ENCODE measurements around the gene PLSCR5. TPM values are rescaled to one million over a fixed set of nuclear protein-coding genes. Genes with fewer than 3 reads are reported as not detected.

PLSCR5 gene
- polyA plus RNA-seq, 1 experiment: not detected

- no peak for DNase-seq (ENCODE audit: low read depth)
- POLR2A ChIA-PET: no interaction called here
- Histone ChIP-seq H3K4me3 (ENCODE audit: low read depth, low read length) (no peak overlapping the region), H3K36me3 (ENCODE audit: control insufficient read depth, insufficient read depth, low read length) (no peaks in the 10 kb centered on the region), H3K27me3 (ENCODE audit: control insufficient read depth, insufficient read depth, low read length) (no peaks in the 10 kb centered on the region)
- TF ChIP-seq, protein P1, sequence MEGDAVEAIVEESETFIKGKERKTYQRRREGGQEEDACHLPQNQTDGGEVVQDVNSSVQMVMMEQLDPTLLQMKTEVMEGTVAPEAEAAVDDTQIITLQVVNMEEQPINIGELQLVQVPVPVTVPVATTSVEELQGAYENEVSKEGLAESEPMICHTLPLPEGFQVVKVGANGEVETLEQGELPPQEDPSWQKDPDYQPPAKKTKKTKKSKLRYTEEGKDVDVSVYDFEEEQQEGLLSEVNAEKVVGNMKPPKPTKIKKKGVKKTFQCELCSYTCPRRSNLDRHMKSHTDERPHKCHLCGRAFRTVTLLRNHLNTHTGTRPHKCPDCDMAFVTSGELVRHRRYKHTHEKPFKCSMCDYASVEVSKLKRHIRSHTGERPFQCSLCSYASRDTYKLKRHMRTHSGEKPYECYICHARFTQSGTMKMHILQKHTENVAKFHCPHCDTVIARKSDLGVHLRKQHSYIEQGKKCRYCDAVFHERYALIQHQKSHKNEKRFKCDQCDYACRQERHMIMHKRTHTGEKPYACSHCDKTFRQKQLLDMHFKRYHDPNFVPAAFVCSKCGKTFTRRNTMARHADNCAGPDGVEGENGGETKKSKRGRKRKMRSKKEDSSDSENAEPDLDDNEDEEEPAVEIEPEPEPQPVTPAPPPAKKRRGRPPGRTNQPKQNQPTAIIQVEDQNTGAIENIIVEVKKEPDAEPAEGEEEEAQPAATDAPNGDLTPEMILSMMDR (IDR thresholded peaks at IDR 0.05; ENCODE audit: insufficient read depth, low read depth, low read length): peak; percentile 56
- CTCF ChIA-PET: interaction anchor here (0.5 to 3.0 kb wide), 6 partner anchors 9 to 1350 kb away, joined by 3 to 11 read pairs (median 4); no protein-coding TSS in a partner anchor
Observed at GRCh38 chr3:146589899-146590508, 15.1 kb downstream of the PLSCR5 start.

- POLR2A ChIA-PET: no interaction called here
- CTCF ChIA-PET: no interaction called here
- TF ChIP-seq, protein P1 (IDR thresholded peaks at IDR 0.05; ENCODE audit: insufficient read depth, low read depth, low read length): no peak
- Histone ChIP-seq H3K36me3 (ENCODE audit: control insufficient read depth, insufficient read depth, low read length) (no peaks in the 10 kb centered on the region), H3K27me3 (ENCODE audit: control insufficient read depth, insufficient read depth, low read length) (no peaks in the 10 kb centered on the region), H3K4me3 (ENCODE audit: low read depth, low read length) (no peak overlapping the region)
- no peak for DNase-seq (ENCODE audit: low read depth)
Observed at GRCh38 chr3:146585156-146585555, 20.0 kb downstream of the PLSCR5 start.

DNA sequence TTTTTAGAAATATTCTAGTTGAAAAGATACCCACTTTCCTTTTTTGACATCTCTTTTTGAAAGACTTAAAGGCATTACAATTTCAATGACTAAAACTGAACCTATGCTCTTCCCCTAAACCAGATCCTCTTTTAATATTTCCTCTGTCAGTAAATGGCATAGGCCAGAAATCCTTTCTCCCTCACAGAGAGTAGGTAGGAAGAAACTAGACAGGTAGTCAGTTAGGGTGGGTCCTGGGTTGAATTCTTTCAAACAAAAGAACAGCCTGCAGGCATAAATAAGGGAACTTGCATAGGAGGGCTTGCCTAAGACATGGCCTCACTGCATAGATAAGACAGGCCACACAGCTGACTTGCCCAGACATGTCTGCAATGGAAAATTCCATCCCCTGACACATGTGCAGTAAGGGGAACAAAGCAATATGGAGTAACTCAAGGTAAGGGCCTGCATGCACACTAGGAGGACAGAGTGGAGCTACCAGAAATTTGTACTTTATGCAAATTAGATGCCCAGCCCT is 23.1 kb downstream of the PLSCR5 start:
- H3K27me3 ChIP-seq (ENCODE audit: control insufficient read depth, insufficient read depth, low read length): no peaks in the 10 kb centered on the region
- ChIA-PET CTCF (interaction anchor here (1.1 to 1.5 kb wide), 3 partner anchors 9 to 21 kb away, joined by 3 read pairs; no protein-coding TSS in a partner anchor), POLR2A (no interaction called here)
- TF ChIP-seq, protein P1 (IDR thresholded peaks at IDR 0.05; ENCODE audit: insufficient read depth, low read depth, low read length): no peak
- no peak overlapping the region for H3K4me3 ChIP-seq (ENCODE audit: low read depth, low read length)
- no peaks in the 10 kb centered on the region for H3K36me3 ChIP-seq (ENCODE audit: control insufficient read depth, insufficient read depth, low read length)
- no peak for DNase-seq (ENCODE audit: low read depth)

GRCh38 chr3:146581080-146581601 is 24.0 kb downstream of the PLSCR5 start:
- no peaks in the 10 kb centered on the region for H3K36me3 ChIP-seq (ENCODE audit: control insufficient read depth, insufficient read depth, low read length)
- no peak overlapping the region for H3K4me3 ChIP-seq (ENCODE audit: low read depth, low read length)
- TF ChIP-seq, protein P1 (IDR thresholded peaks at IDR 0.05; ENCODE audit: insufficient read depth, low read depth, low read length): no peak
- ChIA-PET CTCF (interaction anchor here (1.0 to 1.5 kb wide), 5 partner anchors 10 to 391 kb away, joined by 3 to 4 read pairs (median 3); no protein-coding TSS in a partner anchor), POLR2A (no interaction called here)
- no peak for DNase-seq (ENCODE audit: low read depth)
- no peaks in the 10 kb centered on the region for H3K27me3 ChIP-seq (ENCODE audit: control insufficient read depth, insufficient read depth, low read length)

DNA sequence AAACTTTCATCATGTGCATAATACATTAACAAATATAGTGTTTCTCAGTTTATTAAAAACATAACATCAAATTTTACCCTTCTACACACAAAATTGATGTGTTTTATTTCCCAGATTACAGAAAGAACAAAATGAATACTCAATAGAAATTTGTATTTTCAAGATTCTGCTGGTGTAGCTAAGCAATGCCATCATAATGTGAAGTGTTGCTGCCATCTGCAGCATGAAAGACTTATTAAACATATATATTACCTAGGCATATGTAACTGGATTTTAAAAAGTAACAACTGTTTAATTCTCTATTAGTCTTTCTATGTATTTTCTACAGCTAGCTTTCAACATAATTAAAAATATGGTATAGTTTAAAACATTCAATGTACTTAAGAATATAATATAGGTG is 27.5 kb downstream of the PLSCR5 start:
- no peak overlapping the region for H3K4me3 ChIP-seq (ENCODE audit: low read depth, low read length)
- H3K36me3 ChIP-seq (ENCODE audit: control insufficient read depth, insufficient read depth, low read length): no peaks in the 10 kb centered on the region
- DNase-seq (ENCODE audit: low read depth): no peak
- no peaks in the 10 kb centered on the region for H3K27me3 ChIP-seq (ENCODE audit: control insufficient read depth, insufficient read depth, low read length)
- POLR2A ChIA-PET: interaction anchor here (0.5 kb wide), 1 partner anchor 108 kb away, joined by 5 read pairs; no protein-coding TSS in a partner anchor
- CTCF ChIA-PET: interaction anchor here (1.1 to 2.5 kb wide), 10 partner anchors 11 to 388 kb away, joined by 3 to 18 read pairs (median 7); partner anchors contain the start of gene PLSCR1
- TF ChIP-seq, protein P1 (IDR thresholded peaks at IDR 0.05; ENCODE audit: insufficient read depth, low read depth, low read length): peak; percentile 26; the same call in 1 of the 2 replicates

Data from BJ (cell line).